Lower lobe of right lung (tissue), 2 donors: ENCODE measurements around the gene CPXM2. TPM values are rescaled to one million over a fixed set of nuclear protein-coding genes. Genes with fewer than 3 reads are reported as not detected.

ENCODE experiments used
- ATAC-seq, 2 donors: fragments of 200-7000 bp; cut with Tn5 transposase; one replicate each; pipeline ENCODE4 v1.9.1; 2020 to 2022; ENCODE audit warnings: mild to moderate bottlenecking in 2 of 2, moderate library complexity in 2 of 2
- DNase-seq: peaks from one replicate; pipeline ENCODE4 v3.0.0-alpha.2; 2020
- H3K27ac ChIP-seq: fragments of 200-600 bp; one replicate; pipeline ENCODE4 v1.8.0; 2022
- H3K27me3 ChIP-seq: fragments of 200-600 bp; one replicate; pipeline ENCODE4 v1.8.0; 2022; ENCODE audit warnings: low read depth
- H3K36me3 ChIP-seq: fragments of 200-600 bp; one replicate; pipeline ENCODE4 v1.8.0; 2022; ENCODE audit warnings: mild to moderate bottlenecking
- H3K4me1 ChIP-seq: fragments of 200-600 bp; one replicate; pipeline ENCODE4 v1.8.0; 2022
- H3K4me3 ChIP-seq: fragments of 200-600 bp; one replicate; pipeline ENCODE4 v1.8.0; 2022; ENCODE audit warnings: mild to moderate bottlenecking
- H3K9me3 ChIP-seq: fragments of 200-600 bp; one replicate; pipeline ENCODE4 v1.8.0; 2022
- CTCF ChIP-seq: fragments of 200-600 bp; IDR thresholded peaks from one replicate; pipeline ENCODE4 v1.8.0; 2022; ENCODE audit warnings: antibody characterized with exemption, mild to moderate bottlenecking
- intact Hi-C: fragments of 100-400 bp; cut with DNase I; formaldehyde crosslinking; loops from one replicate; pipeline ENCODE4 v1.11.0; 2022
- total RNA-seq: library from RNA; stranded (reverse); fragmentation: NEBNext Ultra II Directional; extraction: Animal tissue kit (Norgen Biotek cat#: 25700); gene quantifications from one replicate; pipeline ENCODE4 v1.2.1, GENCODE V29; 2021
- donor health status: DM: no; HTN: yes; CAD: no; lungs with severe emphysema.

Gene CPXM2
- total RNA-seq, 1 donor from 2014 or later: 6.3 TPM

GRCh38 chr10:123860856-123861255, 30.8 kb downstream of the CPXM2 start:
- ATAC-seq: no peak
- Histone ChIP-seq H3K27ac (no peak overlapping the region), H3K4me1 (no peaks in the 10 kb centered on the region), H3K36me3 (no peaks in the 10 kb centered on the region), H3K9me3 (no peaks in the 10 kb centered on the region), H3K27me3 (no peaks in the 10 kb centered on the region), H3K4me3 (no peak overlapping the region)
- intact Hi-C loops: no loop called here
- DNase-seq: no peak
- TF ChIP-seq CTCF: no peak

GRCh38 chr10:123860209-123860608, 31.4 kb downstream of the CPXM2 start:
- Histone ChIP-seq H3K4me3 (no peak overlapping the region), H3K36me3 (no peaks in the 10 kb centered on the region), H3K27ac (no peak overlapping the region), H3K27me3 (no peaks in the 10 kb centered on the region), H3K9me3 (no peaks in the 10 kb centered on the region), H3K4me1 (no peaks in the 10 kb centered on the region)
- no peak for ATAC-seq
- no peak for DNase-seq
- no peak for TF ChIP-seq CTCF
- intact Hi-C loops: no loop called here

- intact Hi-C loops: no loop called here
- no peak for ATAC-seq
- H3K27ac ChIP-seq: no peak overlapping the region
- DNase-seq: no peak
- H3K27me3 ChIP-seq: no peaks in the 10 kb centered on the region
- no peak overlapping the region for H3K4me3 ChIP-seq
- H3K9me3 ChIP-seq: no peaks in the 10 kb centered on the region
- H3K4me1 ChIP-seq: no peaks in the 10 kb centered on the region
- no peak for TF ChIP-seq CTCF
- H3K36me3 ChIP-seq: no peaks in the 10 kb centered on the region
Observed at GRCh38 chr10:123859653-123860050, 32.0 kb downstream of the CPXM2 start.

GRCh38 chr10:123858907-123859652, 32.5 kb downstream of the CPXM2 start:
- intact Hi-C loops: no loop called here

GRCh38 chr10:123858077-123858681, 33.4 kb downstream of the CPXM2 start:
- TF ChIP-seq CTCF: no peak
- Histone ChIP-seq H3K4me1 (no peaks in the 10 kb centered on the region), H3K27me3 (no peaks in the 10 kb centered on the region), H3K27ac (no peak overlapping the region), H3K4me3 (no peak overlapping the region), H3K9me3 (no peaks in the 10 kb centered on the region), H3K36me3 (no peaks in the 10 kb centered on the region)
- DNase-seq: no peak
- intact Hi-C loops: no loop called here
- ATAC-seq: no peak

More at GRCh38 chr10:123858907-123859652, 32.5 kb downstream of the CPXM2 start:
- Histone ChIP-seq H3K36me3 (no peaks in the 10 kb centered on the region), H3K27ac (no peak overlapping the region), H3K4me3 (no peak overlapping the region), H3K4me1 (no peaks in the 10 kb centered on the region), H3K27me3 (no peaks in the 10 kb centered on the region), H3K9me3 (no peaks in the 10 kb centered on the region)
- ATAC-seq: no peak
- TF ChIP-seq CTCF: no peak
- no peak for DNase-seq
